ENCODE data around the gene NEDD4L. TPM values are rescaled to one million over a fixed set of nuclear protein-coding genes. Genes with fewer than 3 reads are reported as not detected.

Gene NEDD4L
- total RNA-seq, 1 experiment from 2014 or later = 108 TPM

- Mint-ChIP-seq H3K9me3 (ENCODE audit: unreplicated experiment) (no peaks in the 10 kb centered on the region), H3K27ac (ENCODE audit: low read depth, unreplicated experiment) (no peak overlapping the region), H3K36me3 (ENCODE audit: insufficient read depth, unreplicated experiment) (peaks cover 56% of the 10 kb centered on the region), H3K4me3 (ENCODE audit: unreplicated experiment) (no peak overlapping the region), H3K4me1 (ENCODE audit: insufficient read depth, unreplicated experiment) (peaks cover 40% of the 10 kb centered on the region), H3K27me3 (ENCODE audit: insufficient read depth, unreplicated experiment) (no peaks in the 10 kb centered on the region)
- no TSS peak for BruUV-seq (replicated peaks)
- CTCF ChIA-PET = interaction anchor here (1.2 kb wide), 1 partner anchor 404 kb away, joined by 3 read pairs; no protein-coding TSS in a partner anchor
- POLR2A ChIA-PET = interaction anchor here (1.3 to 1.7 kb wide), 3 partner anchors 11 to 311 kb away, joined by 3 to 8 read pairs (median 4); no protein-coding TSS in a partner anchor
- DNase-seq (ENCODE audit: unreplicated experiment) = no peak
- TF ChIP-seq CTCF (IDR thresholded peaks at IDR 0.05; ENCODE audit: unreplicated experiment) = no peak
- intact Hi-C loops (cut with micrococcal nuclease) = no loop called here
Observed at GRCh38 chr18:58359620-58360019, 315.6 kb downstream of the NEDD4L start.

- H3K4me1 Mint-ChIP-seq (ENCODE audit: insufficient read depth, unreplicated experiment) = peaks cover 46% of the 10 kb centered on the region
- BruUV-seq (replicated peaks) = no TSS peak
- DNase-seq (ENCODE audit: unreplicated experiment) = no peak
- H3K36me3 Mint-ChIP-seq (ENCODE audit: insufficient read depth, unreplicated experiment) = peaks cover 53% of the 10 kb centered on the region
- ChIA-PET CTCF (interaction anchor here (0.7 to 1.1 kb wide), 2 partner anchors 13 to 137 kb away, joined by 3 to 4 read pairs; no protein-coding TSS in a partner anchor), POLR2A (interaction anchor here (1.7 kb wide), 1 partner anchor 10 kb away, joined by 8 read pairs; no protein-coding TSS in a partner anchor)
- H3K27ac Mint-ChIP-seq (ENCODE audit: low read depth, unreplicated experiment) = no peak overlapping the region
- H3K27me3 Mint-ChIP-seq (ENCODE audit: insufficient read depth, unreplicated experiment) = no peaks in the 10 kb centered on the region
- H3K4me3 Mint-ChIP-seq (ENCODE audit: unreplicated experiment) = no peak overlapping the region
- TF ChIP-seq CTCF (IDR thresholded peaks at IDR 0.05; ENCODE audit: unreplicated experiment) = no peak
- intact Hi-C loops (cut with micrococcal nuclease) = no loop called here
- H3K9me3 Mint-ChIP-seq (ENCODE audit: unreplicated experiment) = no peaks in the 10 kb centered on the region
Observed at GRCh38 chr18:58360324-58360723, 316.3 kb downstream of the NEDD4L start.

- no TSS peak for BruUV-seq (replicated peaks)
- Mint-ChIP-seq H3K27me3 (ENCODE audit: insufficient read depth, unreplicated experiment) (no peaks in the 10 kb centered on the region), H3K4me1 (ENCODE audit: insufficient read depth, unreplicated experiment) (peaks cover 46% of the 10 kb centered on the region), H3K27ac (ENCODE audit: low read depth, unreplicated experiment) (peak overlapping the region; percentile 97), H3K4me3 (ENCODE audit: unreplicated experiment) (no peak overlapping the region), H3K9me3 (ENCODE audit: unreplicated experiment) (no peaks in the 10 kb centered on the region), H3K36me3 (ENCODE audit: insufficient read depth, unreplicated experiment) (peaks cover 55% of the 10 kb centered on the region)
- no peak for DNase-seq (ENCODE audit: unreplicated experiment)
- no peak for TF ChIP-seq CTCF (IDR thresholded peaks at IDR 0.05; ENCODE audit: unreplicated experiment)
- CTCF ChIA-PET = interaction anchor here (0.6 to 1.4 kb wide), 6 partner anchors 10 to 403 kb away, joined by 3 to 4 read pairs (median 3); no protein-coding TSS in a partner anchor
- POLR2A ChIA-PET = interaction anchor here (1.1 to 1.9 kb wide), 3 partner anchors 9 to 139 kb away, joined by 3 to 8 read pairs (median 5); no protein-coding TSS in a partner anchor
- intact Hi-C loops (cut with micrococcal nuclease) = no loop called here
Observed at GRCh38 chr18:58361212-58361611, 317.2 kb downstream of the NEDD4L start.

- no TSS peak for BruUV-seq (replicated peaks)
Observed at GRCh38 chr18:58362027-58362575, 318.1 kb downstream of the NEDD4L start.

More at GRCh38 chr18:58362027-58362575, 318.1 kb downstream of the NEDD4L start:
- Mint-ChIP-seq H3K27ac (ENCODE audit: low read depth, unreplicated experiment) (peak overlapping the region; percentile 97), H3K9me3 (ENCODE audit: unreplicated experiment) (no peaks in the 10 kb centered on the region), H3K4me1 (ENCODE audit: insufficient read depth, unreplicated experiment) (peaks cover 46% of the 10 kb centered on the region), H3K27me3 (ENCODE audit: insufficient read depth, unreplicated experiment) (no peaks in the 10 kb centered on the region), H3K36me3 (ENCODE audit: insufficient read depth, unreplicated experiment) (peaks cover 56% of the 10 kb centered on the region), H3K4me3 (ENCODE audit: unreplicated experiment) (peak overlapping the region; percentile 43)
- POLR2A ChIA-PET = interaction anchor here (0.6 to 1.9 kb wide), 3 partner anchors 23 to 140 kb away, joined by 3 to 6 read pairs (median 5); no protein-coding TSS in a partner anchor
- CTCF ChIA-PET = interaction anchor here (0.6 to 1.4 kb wide), 7 partner anchors 13 to 402 kb away, joined by 3 to 4 read pairs (median 3); no protein-coding TSS in a partner anchor
- intact Hi-C loops (cut with micrococcal nuclease) = no loop called here
- DNase-seq (ENCODE audit: unreplicated experiment) = peak; percentile 86
- no peak for TF ChIP-seq CTCF (IDR thresholded peaks at IDR 0.05; ENCODE audit: unreplicated experiment)

Measured in MCF 10A (cell line).